Measurements from ENCODE around the gene KLHL29. TPM values are rescaled to one million over a fixed set of nuclear protein-coding genes. Genes with fewer than 3 reads are reported as not detected.

KLHL29 gene
- total RNA-seq, 1 experiment from 2014 or later = 16.7 TPM

DNA sequence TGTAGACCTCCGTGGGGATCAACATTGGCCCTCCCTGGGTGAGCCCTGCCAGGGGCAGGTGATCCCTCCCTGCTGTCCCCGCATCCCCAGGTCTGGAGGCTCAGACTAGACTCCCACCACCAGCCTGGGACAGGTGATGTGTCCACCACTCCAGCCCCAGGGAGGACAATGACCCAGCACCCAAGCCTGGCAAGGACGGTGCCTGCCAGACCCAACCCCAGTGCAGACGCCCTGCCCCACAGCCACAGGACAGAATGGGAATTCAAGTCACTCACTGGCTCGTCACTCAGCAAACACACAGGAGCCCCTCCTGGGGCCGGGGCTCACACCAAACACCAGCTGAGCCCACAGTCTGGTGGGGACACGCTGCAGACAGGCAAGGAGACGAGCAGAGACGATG, 302.2 kb downstream of the KLHL29 start:
- ChIA-PET CTCF (no interaction called here), RAD21 (ENCODE audit: low non-redundant PET in 1 of 2, low total read pairs in 2 of 2, uncharacterized antibody in 2 of 2, unreplicated experiment in 2 of 2) (no interaction called here), POLR2A (no interaction called here)
- Histone ChIP-seq H4K20me1 (ENCODE audit: insufficient read depth) (no peaks in the 10 kb centered on the region), H3K9me3 (ENCODE audit: control insufficient read depth in 1 of 2, insufficient read depth in 1 of 2, low read depth in 1 of 2, low read length in 2 of 2) (no peaks in the 10 kb centered on the region), H3K36me3 (ENCODE audit: control insufficient read depth in 1 of 2, insufficient read depth in 2 of 2, low read length in 2 of 2) (no peaks in the 10 kb centered on the region), H3K9me2 (ENCODE audit: insufficient read depth) (no peaks in the 10 kb centered on the region), H3K79me2 (ENCODE audit: insufficient read depth, low read length) (no peaks in the 10 kb centered on the region), H3K9ac (ENCODE audit: low read length) (no peak overlapping the region), H3K4me1 (ENCODE audit: control insufficient read depth in 1 of 2, insufficient read depth in 2 of 2, low read length in 2 of 2) (no peaks in the 10 kb centered on the region), H3K27ac (ENCODE audit: low read depth, low read length) (no peak overlapping the region), H3K4me3 (replicated peaks in 1 of 2; ENCODE audit: low read depth in 1 of 2, low read length in 2 of 2) (no peak overlapping the region), H3K4me2 (ENCODE audit: low read length) (no peak overlapping the region), H3K27me3 (ENCODE audit: insufficient read depth, low read length) (no peaks in the 10 kb centered on the region), H2AFZ (ENCODE audit: low read depth, low read length, poor library complexity, severe bottlenecking) (no peak overlapping the region)
- ATAC-seq = no peak
- DNase-seq (ENCODE audit: low read depth, low spot score) = no peak
- intact Hi-C loops (cut with micrococcal nuclease) = no loop called here
- no TSS peak for BruUV-seq (replicated peaks)
- TF ChIP-seq ZFX (IDR thresholded peaks at IDR 0.05) (no peak), CEBPB (IDR thresholded peaks at IDR 0.05; ENCODE audit: low read depth) (no peak), EZH2phosphoT487 (IDR thresholded peaks at IDR 0.05; ENCODE audit: borderline replicate concordance) (no peak), POLR2A (IDR thresholded peaks at IDR 0.05; ENCODE audit: borderline replicate concordance, extremely low read depth, insufficient read depth, insufficient read length) (no peak), CBX3 (IDR thresholded peaks at IDR 0.05; ENCODE audit: low read depth) (no peak), SIN3A (IDR thresholded peaks at IDR 0.05; ENCODE audit: low read depth) (no peak), POLR2AphosphoS5 (IDR thresholded peaks at IDR 0.05; ENCODE audit: low read depth, low read length) (no peak), TCF7L2 (IDR thresholded peaks at IDR 0.05; ENCODE audit: borderline replicate concordance, extremely low read depth, insufficient read depth, insufficient read length) (no peak), EGR1 (IDR thresholded peaks at IDR 0.05; ENCODE audit: low read depth) (no peak), JUND (IDR thresholded peaks at IDR 0.05) (no peak), ZNF274 (IDR thresholded peaks at IDR 0.05; ENCODE audit: low read depth, low read length) (no peak)
- TF ChIP-seq, protein P1, sequence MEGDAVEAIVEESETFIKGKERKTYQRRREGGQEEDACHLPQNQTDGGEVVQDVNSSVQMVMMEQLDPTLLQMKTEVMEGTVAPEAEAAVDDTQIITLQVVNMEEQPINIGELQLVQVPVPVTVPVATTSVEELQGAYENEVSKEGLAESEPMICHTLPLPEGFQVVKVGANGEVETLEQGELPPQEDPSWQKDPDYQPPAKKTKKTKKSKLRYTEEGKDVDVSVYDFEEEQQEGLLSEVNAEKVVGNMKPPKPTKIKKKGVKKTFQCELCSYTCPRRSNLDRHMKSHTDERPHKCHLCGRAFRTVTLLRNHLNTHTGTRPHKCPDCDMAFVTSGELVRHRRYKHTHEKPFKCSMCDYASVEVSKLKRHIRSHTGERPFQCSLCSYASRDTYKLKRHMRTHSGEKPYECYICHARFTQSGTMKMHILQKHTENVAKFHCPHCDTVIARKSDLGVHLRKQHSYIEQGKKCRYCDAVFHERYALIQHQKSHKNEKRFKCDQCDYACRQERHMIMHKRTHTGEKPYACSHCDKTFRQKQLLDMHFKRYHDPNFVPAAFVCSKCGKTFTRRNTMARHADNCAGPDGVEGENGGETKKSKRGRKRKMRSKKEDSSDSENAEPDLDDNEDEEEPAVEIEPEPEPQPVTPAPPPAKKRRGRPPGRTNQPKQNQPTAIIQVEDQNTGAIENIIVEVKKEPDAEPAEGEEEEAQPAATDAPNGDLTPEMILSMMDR (IDR thresholded peaks at IDR 0.05 in 2 of 3, conservative IDR thresholded peaks at IDR 0.05 in 1 of 3; ENCODE audit: borderline replicate concordance in 1 of 3, insufficient read depth in 1 of 3, low read depth in 2 of 3, low read length in 2 of 3) = no peak
- TF ChIP-seq, protein P2, sequence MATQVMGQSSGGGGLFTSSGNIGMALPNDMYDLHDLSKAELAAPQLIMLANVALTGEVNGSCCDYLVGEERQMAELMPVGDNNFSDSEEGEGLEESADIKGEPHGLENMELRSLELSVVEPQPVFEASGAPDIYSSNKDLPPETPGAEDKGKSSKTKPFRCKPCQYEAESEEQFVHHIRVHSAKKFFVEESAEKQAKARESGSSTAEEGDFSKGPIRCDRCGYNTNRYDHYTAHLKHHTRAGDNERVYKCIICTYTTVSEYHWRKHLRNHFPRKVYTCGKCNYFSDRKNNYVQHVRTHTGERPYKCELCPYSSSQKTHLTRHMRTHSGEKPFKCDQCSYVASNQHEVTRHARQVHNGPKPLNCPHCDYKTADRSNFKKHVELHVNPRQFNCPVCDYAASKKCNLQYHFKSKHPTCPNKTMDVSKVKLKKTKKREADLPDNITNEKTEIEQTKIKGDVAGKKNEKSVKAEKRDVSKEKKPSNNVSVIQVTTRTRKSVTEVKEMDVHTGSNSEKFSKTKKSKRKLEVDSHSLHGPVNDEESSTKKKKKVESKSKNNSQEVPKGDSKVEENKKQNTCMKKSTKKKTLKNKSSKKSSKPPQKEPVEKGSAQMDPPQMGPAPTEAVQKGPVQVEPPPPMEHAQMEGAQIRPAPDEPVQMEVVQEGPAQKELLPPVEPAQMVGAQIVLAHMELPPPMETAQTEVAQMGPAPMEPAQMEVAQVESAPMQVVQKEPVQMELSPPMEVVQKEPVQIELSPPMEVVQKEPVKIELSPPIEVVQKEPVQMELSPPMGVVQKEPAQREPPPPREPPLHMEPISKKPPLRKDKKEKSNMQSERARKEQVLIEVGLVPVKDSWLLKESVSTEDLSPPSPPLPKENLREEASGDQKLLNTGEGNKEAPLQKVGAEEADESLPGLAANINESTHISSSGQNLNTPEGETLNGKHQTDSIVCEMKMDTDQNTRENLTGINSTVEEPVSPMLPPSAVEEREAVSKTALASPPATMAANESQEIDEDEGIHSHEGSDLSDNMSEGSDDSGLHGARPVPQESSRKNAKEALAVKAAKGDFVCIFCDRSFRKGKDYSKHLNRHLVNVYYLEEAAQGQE (IDR thresholded peaks at IDR 0.05; ENCODE audit: low read depth) = no peak
- TF ChIP-seq, protein P3, sequence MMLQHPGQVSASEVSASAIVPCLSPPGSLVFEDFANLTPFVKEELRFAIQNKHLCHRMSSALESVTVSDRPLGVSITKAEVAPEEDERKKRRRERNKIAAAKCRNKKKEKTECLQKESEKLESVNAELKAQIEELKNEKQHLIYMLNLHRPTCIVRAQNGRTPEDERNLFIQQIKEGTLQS (IDR thresholded peaks at IDR 0.05) = no peak
- TF ChIP-seq, protein P4, sequence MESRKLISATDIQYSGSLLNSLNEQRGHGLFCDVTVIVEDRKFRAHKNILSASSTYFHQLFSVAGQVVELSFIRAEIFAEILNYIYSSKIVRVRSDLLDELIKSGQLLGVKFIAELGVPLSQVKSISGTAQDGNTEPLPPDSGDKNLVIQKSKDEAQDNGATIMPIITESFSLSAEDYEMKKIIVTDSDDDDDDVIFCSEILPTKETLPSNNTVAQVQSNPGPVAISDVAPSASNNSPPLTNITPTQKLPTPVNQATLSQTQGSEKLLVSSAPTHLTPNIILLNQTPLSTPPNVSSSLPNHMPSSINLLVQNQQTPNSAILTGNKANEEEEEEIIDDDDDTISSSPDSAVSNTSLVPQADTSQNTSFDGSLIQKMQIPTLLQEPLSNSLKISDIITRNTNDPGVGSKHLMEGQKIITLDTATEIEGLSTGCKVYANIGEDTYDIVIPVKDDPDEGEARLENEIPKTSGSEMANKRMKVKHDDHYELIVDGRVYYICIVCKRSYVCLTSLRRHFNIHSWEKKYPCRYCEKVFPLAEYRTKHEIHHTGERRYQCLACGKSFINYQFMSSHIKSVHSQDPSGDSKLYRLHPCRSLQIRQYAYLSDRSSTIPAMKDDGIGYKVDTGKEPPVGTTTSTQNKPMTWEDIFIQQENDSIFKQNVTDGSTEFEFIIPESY (IDR thresholded peaks at IDR 0.05; ENCODE audit: extremely low read depth, insufficient replicate concordance, low read length) = no peak
- TF ChIP-seq, protein P5, sequence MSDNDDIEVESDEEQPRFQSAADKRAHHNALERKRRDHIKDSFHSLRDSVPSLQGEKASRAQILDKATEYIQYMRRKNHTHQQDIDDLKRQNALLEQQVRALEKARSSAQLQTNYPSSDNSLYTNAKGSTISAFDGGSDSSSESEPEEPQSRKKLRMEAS (IDR thresholded peaks at IDR 0.05) = no peak
